Right lobe of liver (tissue), 4 donors: Measurements from ENCODE around the gene R3HDM4.

Experiments
- CTCF ChIP-seq, 4 donors: fragments of 200-600 bp in 3 of 4; fragments of 450-650 bp in 1 of 4; IDR thresholded peaks; one replicate each; pipeline versions ENCODE4 v1.5.1 to v1.8.0; 2016 to 2022; ENCODE audit warnings: antibody characterized with exemption in 4 of 4, mild to moderate bottlenecking in 2 of 4
- POLR2A ChIP-seq: fragments of 450-650 bp; IDR thresholded peaks from one replicate; pipeline ENCODE4 v1.6.1; 2017; ENCODE audit warnings: antibody characterized with exemption, mild to moderate bottlenecking
- donor health status: DM: no; HTN: no; CAD: no.
- donor health status: DM: no; HTN: no; CAD: no.
- donor health status: DM: no; HTN: yes; CAD: no.

- TF ChIP-seq CTCF (IDR thresholded peaks at IDR 0.05) (no peak), POLR2A (no peak)
Observed at GRCh38 chr19:960020-960419, 47.0 kb upstream of the R3HDM4 start.
